COLO668 (cell line): ENCODE measurements around the gene GFOD1.
A peak's percentile ranks its signal among the peaks of the same experiment; 100 is the strongest.
"Not testable (repeated sequence)": the region's sequence is repeated elsewhere in the genome, so short reads cannot be mapped to it uniquely, and the experiment has no call there.

Source experiments
- DNase-seq: peaks from one replicate; lab custom pipeline; 2025; ENCODE audit not compliant: unreplicated experiment; lab: John Stamatoyannopoulos, UW

GFOD1 gene

DNA sequence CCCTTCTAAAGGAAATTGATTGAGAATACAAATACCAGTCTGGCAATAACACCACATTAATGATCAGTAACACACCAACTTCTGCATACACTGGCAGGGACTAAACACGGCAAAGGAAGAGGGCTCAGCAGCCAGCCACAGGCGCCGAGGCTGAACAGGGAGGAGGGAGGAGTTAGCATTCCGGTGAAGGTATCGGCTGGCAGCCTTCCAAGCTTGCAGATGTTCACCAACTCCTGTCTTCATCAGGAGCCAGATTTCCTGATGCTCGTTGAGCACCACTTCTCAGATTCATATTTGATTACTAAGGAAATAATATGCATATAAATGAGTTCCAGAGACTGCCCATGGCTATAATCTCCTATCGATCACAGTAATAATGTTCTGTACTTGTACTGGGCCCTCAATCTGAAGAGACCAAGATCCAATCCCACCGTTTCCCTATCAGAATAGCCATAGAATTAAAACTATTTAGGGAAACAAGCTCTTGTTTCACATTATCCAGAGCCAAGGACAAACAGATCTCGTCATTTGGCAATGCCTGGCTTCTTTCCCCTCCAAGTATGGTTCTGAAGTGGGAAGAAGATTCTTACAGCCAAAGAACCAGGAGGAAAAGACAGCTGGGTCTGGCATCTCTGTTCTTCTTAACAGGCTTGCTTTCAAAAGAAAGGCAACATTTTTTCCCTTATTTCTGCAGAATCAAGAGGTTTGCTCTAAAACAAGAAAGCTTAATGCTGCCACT lies 42.2 kb downstream of the GFOD1 start:
- DNase-seq, result peak; percentile 85

DNA sequence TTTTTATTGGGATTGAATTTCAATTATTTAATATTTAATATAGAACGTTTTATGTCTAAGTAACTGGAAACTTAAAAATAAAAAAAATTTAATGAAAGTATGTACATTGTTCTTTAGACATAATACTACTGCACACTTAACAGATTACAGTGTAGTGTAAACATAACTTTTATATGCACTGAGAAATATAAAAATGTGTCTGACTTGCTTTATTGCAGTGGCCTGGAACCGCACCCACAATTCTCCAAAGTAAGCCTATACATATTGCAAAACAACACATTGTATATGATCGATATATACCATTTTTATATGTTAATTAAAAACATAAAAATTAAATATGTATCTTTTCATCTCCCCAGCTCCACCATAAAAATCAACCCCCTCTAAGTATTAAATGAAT lies 42.8 kb downstream of the GFOD1 start:
- DNase-seq, result no peak

DNA sequence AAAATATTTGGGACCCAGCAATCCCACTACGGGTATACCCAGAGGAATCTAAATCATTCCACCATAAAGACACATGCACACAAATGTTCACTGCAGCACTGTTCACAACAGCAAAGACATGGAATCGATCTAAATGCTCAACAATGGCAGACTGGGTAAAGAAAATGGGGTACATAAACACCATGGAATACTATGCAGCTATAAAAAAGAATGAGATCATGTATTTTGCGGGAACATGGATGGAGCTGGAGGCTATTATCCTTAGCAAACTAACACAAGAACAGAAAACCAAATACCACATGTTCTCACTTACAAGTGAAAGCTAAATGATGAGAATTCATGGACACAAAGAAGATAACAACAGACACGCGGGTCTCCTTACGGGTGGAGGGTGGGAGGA lies 43.4 kb downstream of the GFOD1 start:
- not testable (repeated sequence) for DNase-seq

DNA sequence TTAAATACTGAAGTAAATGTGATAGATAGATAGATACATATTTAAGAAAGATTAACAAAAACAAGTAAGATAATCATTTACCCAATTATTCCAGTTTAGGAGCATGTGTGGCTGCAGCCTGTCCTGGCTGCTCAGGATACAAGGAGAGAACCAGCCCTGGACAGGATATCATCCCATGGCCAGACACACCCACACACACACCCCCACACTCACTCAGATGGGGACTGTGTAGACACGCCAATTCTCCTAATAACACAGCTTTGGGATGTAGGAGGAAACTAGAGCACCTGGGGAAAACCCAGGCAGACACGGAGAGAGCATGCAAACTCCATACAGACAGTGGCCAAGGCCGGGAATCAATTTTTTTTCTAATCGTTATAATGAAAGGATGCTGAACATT lies 45.6 kb downstream of the GFOD1 start:
- DNase-seq, result no peak

DNA sequence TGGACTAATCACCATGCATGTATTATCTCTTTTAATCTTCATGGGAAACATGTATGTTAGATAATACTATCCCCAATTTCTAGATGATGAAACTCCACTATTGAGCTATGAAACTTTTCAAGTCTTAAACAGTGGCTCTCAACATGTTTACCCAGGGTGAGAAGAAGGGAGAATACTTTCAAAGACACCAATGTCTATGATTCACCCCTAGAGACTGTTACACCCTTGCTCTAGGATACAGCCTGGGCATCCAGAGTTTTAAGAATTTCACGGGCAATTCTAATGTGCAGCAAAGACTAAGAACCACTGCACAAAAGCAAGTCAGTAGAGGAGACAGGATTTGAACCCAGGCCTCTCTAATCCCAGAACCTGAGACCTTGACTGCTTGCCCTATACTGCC lies 47.8 kb downstream of the GFOD1 start:
- DNase-seq, result no peak

DNA sequence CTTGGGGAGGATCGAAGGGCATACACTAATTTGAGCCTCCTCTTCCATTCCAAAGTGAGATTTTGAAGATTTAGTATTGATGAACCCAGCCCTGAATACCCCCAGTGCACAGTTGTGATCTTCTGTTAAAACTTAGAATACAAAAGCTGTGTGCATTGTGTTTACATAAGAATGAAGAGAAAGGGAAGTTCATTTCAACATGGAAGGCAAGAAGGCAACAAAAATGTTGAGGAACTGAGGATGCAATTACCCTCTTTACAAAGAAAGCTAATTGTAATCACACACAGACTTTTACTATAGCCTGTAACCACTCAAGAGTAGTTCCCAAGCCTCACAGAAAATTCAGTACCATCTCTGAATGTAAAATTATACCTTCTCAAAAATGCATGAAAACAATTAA lies 49.3 kb downstream of the GFOD1 start:
- no peak for DNase-seq

DNA sequence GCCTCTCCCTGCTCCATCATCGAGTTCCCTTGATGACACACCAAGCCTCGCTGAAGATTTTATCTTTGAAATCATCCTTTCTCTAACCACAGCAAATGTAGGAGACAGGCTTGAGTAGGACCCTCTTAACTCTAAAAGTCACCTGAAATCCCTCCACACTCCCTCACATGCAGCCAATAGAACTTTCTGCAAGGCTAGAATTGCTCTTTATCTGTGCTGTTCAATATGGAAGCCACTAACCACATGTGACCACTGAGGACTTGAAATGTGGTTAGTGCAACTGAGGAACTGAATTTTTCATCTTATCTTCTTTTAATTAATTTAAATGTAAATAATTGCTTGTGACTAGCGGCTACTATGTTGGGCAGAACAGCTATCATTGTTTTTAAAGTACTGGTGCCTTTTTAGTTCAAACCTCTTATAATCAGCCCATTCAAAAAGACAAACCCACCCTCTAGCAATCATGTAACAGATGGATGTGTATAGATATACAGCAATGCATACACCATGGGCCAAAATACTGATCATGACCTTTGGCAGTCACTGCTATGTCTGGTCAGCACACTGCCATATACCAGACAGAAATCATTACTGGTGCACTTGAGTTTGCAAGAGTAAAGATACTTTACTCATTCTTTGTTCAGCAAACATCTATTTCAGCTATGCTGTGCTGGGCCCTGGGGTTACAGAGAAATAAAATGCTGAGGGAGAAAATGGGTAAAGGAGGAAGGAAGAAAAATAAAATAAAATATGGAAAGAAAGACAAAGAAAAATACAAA lies 50.0 kb downstream of the GFOD1 start:
- DNase-seq, result no peak

DNA sequence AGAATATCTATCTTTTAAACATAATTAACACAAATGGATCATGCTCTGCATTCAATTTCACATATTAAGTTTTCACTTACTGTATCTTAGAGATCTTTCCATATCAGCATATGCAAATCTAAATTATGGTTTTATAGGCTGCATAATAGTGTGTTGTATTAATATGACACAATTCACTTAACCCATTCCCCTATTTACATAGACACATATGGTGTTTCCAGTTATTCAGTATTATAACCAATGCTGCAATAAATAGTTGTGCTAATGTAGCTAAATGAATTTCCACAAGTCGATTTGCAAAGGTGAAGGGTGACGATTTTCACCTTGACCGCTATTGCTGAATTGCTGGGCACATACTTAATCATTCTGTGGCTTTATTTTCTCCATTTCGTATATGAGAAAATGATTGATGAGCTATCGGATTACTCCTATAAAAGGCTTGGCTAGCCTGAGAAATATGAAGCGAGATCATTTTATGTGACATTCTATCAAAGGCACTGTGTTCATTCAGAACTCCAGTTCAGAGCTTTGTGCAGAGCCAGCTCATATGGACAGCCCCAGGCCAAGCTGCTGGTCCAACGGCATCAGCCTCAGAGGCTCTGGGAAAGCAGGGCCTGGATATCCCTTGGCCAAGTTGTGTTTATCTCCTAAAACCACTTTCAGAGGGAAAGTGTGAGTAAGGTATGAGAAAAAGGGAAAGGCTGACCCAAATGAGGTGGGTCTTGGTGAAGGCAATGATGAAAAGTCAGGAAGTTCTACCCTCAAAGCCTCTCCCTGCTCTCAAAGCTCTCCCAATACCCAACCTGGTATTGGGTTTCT lies 50.8 kb downstream of the GFOD1 start:
- DNase-seq, result no peak

DNA sequence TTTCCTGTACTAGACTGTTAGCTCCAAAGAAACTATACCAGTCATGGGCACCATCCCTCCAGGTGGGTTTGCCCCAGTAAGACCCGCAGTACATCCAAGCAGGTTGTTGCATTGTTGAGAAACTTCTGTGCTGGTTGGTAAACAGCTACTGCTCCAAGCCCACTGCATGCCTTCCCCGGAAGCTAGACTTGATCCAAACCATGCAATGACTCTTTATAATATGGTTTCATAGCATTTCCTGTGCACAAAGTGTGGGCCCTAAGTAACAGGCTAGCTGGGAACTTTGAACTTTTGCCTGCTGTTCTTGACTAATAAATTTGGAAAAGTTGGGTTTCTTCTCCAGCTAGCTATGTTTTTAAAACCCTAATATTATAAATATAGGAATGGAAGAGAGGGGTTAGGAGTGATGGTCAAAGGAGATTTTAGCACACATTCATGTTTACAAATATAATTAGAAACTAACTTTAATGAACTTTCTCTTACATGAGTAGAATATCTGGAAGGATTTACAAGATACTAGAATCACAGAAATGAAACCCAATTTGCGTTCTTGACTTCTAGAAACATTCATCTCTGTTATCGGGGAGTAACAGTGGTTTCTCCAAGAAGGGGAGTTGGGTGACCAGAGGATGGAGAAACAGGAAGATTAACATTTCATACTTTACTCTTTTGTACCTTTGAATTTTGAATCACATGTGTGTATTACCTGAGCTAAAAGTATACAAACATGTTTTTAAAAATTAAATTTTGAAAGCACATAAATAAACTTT lies 51.7 kb downstream of the GFOD1 start:
- no peak for DNase-seq

DNA sequence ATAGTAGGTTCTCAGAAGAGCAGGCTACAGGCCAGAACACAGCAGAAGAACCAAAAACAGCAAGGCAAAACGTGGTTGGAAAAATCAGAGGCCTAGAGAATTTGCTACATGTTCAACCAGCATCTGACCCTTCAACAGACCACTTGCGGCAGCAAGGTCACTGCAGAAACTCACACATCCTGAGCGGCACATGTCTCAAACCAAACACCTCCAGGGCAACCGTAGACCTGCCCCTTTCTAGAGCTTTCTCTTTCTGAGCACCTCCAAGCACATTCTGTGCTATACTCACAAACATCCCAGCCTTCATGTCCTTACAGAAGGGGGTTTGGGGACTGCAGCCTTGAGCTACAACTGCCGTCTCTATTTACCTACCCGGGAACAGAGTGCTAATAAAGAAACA lies 52.6 kb downstream of the GFOD1 start:
- no peak for DNase-seq

DNA sequence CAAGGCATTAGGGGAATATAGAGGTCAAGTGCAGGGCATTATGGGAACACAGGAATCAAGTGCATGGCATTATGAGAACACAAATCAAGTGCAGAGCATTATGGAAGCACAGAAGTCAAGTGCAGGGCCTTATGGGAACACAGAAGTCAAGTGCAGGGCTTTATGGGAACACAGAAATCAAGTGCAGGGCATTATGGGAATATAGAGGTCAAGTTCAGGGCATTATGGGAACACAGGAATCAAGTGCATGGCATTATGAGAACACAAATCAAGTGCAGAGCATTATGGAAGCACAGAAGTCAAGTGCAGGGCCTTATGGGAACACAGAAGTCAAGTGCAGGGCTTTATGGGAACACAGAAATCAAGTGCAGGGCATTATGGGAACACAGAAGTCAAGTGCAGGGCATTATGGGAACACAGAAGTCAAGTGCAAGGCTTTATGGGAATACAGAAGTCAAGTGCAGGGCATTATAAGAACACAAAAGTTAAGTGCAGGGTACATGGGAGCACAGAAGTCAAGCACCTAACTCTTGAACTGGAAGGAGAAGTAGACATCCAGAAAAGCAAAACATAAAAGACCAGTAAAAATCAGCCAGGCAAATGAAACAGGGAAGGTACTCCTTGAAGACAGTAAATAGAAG lies 53.1 kb downstream of the GFOD1 start:
- not testable (repeated sequence) for DNase-seq

DNA sequence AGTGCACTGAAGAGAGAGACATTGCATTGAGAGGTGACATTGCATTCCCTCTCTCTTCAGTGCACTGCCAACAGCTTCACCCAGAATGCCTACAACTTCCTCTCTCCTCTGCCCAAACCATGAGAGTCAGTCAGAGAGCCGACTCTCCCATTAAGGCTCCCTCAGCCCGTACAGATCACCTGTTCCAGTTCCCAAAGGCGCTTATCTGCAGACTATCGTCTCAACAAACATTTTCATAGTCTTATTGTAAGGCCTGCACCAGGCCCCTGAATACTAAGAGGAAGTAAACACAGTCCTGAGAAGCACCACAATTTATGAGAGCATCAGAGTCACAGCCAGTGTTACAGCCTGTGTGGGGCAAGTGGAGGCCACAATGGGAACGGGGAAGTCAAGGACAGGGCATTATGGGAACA lies 53.7 kb downstream of the GFOD1 start:
- DNase-seq, result no peak

DNA sequence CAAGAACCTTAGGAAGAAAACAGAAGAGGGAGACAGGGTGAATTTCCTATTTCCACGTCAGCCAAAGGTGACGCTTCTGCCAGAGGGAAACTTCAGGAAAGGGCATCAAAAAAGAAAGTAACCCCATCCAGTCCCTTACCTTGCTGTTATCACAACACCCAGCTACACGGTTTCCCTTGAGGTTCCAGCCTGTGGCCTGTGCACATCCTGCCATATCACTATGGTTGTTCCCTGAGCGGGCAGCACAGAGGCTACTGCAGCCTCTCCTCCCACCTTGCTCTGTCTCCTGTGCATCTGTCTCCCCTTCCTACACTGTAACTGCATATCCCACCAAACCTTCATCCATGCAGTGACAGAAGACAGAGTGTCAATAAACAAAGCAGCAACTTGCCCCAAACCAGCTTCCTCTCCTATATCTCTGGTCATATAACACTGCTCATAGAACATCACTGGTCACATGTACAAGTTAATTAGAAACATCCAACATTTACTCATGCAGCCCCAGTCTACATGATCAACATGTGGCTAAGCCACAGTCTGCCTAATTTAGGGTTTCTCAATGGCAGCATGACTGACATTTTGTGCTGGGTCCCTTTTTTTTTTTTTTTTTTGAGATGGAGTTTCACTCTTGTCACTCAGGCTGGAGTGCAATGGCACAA lies 54.7 kb downstream of the GFOD1 start:
- DNase-seq, result no peak

DNA sequence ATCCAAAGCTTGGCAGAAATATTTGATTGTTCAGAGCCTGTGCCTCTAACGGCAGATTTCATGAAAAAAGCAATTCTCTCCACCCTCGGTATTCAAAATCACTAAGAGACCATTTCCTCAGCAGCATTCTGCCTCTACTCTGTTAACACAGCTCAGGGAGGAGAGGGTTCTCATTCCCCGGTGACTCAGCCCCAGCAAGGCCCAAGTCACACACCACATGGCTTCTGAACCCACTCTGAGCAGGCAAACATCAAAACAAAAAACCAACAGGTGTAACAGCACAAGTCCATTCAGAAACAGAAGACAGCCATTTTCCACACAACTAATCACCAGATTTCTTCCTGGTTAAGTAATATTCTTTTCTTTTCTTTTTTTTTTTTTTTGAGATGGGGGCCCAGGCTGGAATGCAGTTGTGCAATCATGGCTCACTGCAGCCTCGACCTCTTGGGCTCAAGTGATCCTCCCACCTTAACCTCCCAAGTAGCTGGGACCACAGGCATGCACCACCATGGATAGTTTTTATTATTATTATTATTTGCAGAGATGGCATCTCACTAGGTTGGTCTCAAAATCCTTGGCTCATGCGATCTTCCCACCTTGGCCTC lies 55.4 kb downstream of the GFOD1 start:
- no peak for DNase-seq

DNA sequence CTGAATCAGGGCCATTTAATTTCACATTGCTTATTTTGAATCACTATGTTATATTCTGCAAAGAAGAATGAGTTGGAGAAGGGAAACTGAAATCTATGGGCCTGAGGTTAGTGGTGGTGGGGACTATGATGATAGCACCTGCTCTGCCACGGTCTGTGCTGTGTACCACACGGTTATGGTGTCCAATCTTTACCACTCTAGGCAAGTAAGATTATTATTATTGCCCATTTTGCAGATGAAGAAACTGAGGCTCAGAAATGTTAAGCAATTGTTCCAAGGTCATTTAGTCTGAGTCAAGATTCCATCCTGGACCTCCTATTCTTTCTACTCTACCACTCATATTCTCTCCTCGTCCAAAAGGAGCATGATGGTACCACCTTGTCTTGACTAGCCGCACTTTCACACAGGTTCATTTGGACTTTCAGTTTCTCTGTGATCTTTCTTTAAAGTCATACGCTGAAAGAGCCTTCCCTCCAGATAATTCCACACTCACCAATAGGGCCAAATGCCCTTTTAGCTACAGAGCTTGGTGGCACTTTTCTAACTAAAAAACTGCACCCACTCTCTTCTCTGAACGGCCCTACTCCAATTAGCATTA lies 56.2 kb downstream of the GFOD1 start:
- DNase-seq, result no peak

DNA sequence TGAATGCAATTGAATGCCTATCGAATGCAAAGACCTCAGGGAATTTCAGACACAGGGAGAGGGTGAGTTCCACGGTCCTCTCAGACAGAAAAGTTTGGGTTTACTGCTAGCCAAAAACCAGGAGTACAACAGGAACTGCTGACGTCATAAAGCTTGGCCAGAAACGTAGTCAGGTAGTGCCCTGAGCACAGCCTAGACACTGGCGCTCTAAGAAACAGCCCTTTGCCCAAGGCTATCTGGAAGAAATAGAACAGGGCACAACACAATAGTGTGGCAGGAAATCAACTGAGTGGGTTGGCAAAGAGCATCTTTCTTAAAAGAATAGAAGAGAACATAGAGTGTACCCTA lies 58.0 kb downstream of the GFOD1 start:
- no peak for DNase-seq

DNA sequence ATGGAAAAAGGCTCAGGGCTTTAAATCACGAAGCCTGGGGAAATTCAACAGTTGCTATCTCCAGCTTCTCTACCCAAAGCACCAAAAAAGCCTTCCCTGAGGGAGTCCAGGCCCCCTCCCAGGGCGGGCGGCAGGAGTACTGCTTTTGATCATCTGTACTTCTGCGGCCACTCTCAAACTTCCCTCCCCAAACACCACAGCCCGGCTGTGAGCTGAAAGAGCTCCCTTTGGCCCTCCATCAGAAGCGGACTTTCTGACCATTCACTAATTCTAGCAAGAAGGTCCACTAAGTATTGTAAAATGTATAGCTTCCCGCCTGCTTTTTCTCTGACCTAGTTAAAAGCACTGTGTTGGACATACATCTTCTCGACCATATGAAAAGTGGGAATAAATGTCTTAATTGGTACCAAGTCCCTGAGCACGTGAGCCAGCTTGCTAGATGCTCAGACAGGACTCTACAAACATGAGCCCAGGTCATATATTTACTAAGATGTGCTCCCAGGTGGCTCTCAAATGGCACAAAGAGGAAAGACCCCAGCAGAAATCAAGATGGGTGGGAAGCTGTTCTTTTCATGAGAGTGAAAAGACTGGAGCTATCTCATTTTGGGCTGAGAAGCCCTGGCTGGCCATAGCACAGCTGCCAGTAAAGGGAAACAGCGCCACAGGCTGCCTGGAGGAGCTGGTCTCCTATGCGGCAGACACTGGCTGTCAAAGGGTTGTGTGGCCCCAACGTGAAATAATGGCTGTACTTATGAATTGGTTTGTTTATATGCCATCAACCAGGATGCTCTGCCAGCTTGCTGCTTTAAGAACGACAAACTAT lies 58.6 kb downstream of the GFOD1 start:
- no peak for DNase-seq

DNA sequence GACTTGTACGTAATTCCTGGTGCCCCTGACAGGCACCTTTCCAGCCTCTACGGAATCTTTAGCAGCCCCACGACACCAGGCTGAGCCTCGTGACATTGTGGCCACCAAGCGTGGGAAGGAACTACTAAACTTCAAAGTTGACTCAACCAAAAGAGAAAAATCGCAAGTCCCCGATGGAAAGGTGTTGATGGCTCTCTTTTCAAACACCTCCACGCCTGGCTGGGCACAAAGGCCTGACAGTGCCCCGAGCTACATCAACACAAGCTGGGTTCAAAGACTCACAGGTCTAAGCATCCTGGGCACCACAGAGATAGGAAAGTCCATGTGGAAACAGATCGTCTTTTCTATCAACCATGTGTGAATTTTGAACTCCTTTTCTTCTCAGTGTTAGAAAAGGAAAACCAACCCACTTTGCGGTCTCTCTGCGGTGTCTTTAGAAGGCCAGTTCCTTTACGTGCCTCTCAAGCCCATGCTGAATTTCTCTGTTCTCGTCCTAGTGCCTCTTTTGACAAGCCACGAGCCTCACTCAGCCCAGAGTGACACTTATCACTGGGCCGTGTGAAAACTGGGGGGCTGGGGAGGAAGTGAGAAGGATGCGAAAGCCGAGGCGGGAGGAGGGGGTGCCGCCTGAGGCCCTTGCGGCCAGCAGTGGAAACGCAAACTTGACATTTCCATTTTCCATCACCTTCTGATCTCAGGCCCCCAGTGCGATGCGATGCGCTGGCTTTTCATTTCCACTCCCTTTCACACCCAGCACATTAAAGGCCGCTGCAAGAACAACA lies 59.4 kb downstream of the GFOD1 start:
- DNase-seq, result no peak
